ENCODE data around the gene USP3. TPM values are rescaled to one million over a fixed set of nuclear protein-coding genes. Genes with fewer than 3 reads are reported as not detected.
A peak's percentile ranks its signal among the peaks of the same experiment; 100 is the strongest.

USP3 gene
- total and polyA plus RNA-seq, 10 of the 15 experiments (the other 5 are each of a cell fraction or from before 2014, with no cell fraction given), result 23.8 to 64.5 (median 50.3) TPM

DNA sequence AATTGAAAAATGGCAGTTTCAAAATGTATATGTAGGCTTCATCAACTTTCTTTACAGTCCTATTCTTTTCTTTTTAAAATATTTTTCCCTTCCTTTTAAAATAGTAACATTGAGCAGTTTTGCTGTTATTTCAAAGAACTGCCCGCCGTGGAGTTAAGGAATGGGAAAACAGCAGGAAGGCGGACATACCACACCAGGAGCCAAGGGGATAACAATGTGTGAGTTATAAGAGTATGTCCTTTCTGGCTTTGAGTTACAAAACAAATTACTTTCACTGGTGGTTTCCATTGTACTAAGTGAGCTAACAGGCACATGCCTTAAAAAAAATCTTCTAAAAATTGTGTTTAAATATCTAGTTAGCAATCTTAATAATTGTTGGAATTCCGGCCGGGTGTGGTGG, 55.4 kb downstream of the USP3 start:
- H3K27ac ChIP-seq (ENCODE audit: control insufficient read depth, insufficient read depth), result no peak overlapping the region
- POLR2A ChIA-PET, result interaction anchor here (0.6 to 1.1 kb wide), 4 partner anchors 23 to 549 kb away, joined by 3 to 4 read pairs (median 4); no protein-coding TSS in a partner anchor
- in situ Hi-C loops (cut with MboI), result no loop called here
- H3K79me2 ChIP-seq (ENCODE audit: control insufficient read depth, insufficient read depth, low read length), result peaks cover 2% of the 10 kb centered on the region
- DNase-seq (ENCODE audit: low read depth, low spot score), result no peak
- no peaks in the 10 kb centered on the region for H4K20me1 ChIP-seq (ENCODE audit: control insufficient read depth, insufficient read depth)
- SMC1A ChIA-PET (ENCODE audit: uncharacterized antibody, unreplicated experiment), result interaction anchor here (0.6 to 4.5 kb wide), 9 partner anchors 9 to 88 kb away, joined by 3 to 30 read pairs (median 3); no protein-coding TSS in a partner anchor
- RAD21 ChIA-PET (ENCODE audit: unreplicated experiment), result interaction anchor here (1.2 to 1.5 kb wide), 5 partner anchors 23 to 93 kb away, joined by 3 to 6 read pairs (median 4); no protein-coding TSS in a partner anchor
- no peak overlapping the region for H2AFZ ChIP-seq (ENCODE audit: control insufficient read depth, low read depth, low read length)
- no peaks in the 10 kb centered on the region for H3K9me3 ChIP-seq (replicated peaks; ENCODE audit: control insufficient read depth, insufficient read depth, low read length)
- peaks cover 20 to 26% of the 10 kb centered on the region in 2 experiments for H3K36me3 ChIP-seq (ENCODE audit: control insufficient read depth in 2 of 2, insufficient read depth in 2 of 2, low read length in 1 of 2)
- ATAC-seq, result no peak
- peaks cover 5% of the 10 kb centered on the region for H3K4me1 ChIP-seq (ENCODE audit: control insufficient read depth, insufficient read depth, low read length)
- BruUV-seq (replicated peaks), result no TSS peak
- no peak for TF ChIP-seq POLR2AphosphoS2 (IDR thresholded peaks at IDR 0.05; ENCODE audit: low read depth, low read length)
- TF ChIP-seq TBL1XR1 (IDR thresholded peaks at IDR 0.05; ENCODE audit: low read depth, low read length), result no peak
- no peak overlapping the region for H3K9ac ChIP-seq (ENCODE audit: control insufficient read depth, insufficient read depth, low read length)
- H3K27me3 ChIP-seq (replicated peaks in 1 of 2; ENCODE audit: control insufficient read depth in 2 of 2, insufficient read depth in 2 of 2, low read length in 1 of 2), result no peaks in the 10 kb centered on the region
- H3K4me2 ChIP-seq (ENCODE audit: control insufficient read depth, insufficient read depth), result no peak overlapping the region
- FAIRE-seq, result no peak
- CTCF ChIA-PET, result interaction anchor here (0.6 to 1.2 kb wide), 3 partner anchors 39 to 145 kb away, joined by 3 to 7 read pairs (median 5); no protein-coding TSS in a partner anchor
- 99% methylated on average over 5 of the region's 5 CpGs for WGBS (ENCODE audit: insufficient coverage, insufficient replicate concordance, low lambda C conversion rate, missing lambda C conversion rate)
- no peak overlapping the region for H3K4me3 ChIP-seq
- intact Hi-C loops (cut with micrococcal nuclease; ENCODE audit: unreplicated experiment), result no loop called here

DNA sequence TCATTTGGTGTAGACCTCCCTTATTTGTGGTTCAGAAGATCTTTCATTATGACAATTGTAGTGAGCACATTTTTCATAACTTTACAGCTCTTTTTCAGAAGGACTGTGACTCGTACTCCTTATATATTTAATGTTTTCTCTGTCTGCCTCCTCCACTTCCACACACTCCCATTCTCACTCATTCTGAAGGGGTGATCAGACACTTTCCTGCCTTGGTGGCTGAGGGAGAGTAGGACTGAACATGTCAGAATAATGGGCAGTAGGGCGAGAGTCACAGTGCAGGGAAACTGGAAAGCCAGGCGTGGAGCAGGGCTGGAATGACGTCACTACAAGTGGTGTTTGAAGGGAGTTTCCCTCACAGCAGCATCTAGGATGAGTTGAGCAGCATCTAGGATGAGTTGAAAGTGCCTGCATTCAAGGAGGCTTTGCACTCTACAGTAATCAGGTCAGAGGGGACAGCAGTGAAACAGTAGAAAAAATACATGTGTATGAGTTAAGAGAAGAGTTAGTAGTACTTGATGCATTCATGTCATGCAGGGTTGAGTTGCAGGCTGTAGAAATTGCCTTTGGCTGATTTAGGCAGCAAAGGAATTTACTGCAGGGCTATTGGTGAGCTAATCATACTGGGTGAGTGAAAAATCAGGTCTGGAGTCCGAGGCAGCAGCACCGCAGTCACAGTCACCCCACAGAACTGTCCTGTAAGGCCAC, 56.5 kb downstream of the USP3 start:
- SMC1A ChIA-PET (ENCODE audit: uncharacterized antibody, unreplicated experiment), result interaction anchor here (0.5 to 2.4 kb wide), 5 partner anchors 10 to 70 kb away, joined by 3 to 10 read pairs (median 4); no protein-coding TSS in a partner anchor
- Histone ChIP-seq H3K27ac (ENCODE audit: control insufficient read depth, insufficient read depth) (no peak overlapping the region), H3K4me1 (ENCODE audit: control insufficient read depth, insufficient read depth, low read length) (peaks cover 5% of the 10 kb centered on the region), H3K79me2 (ENCODE audit: control insufficient read depth, insufficient read depth, low read length) (peaks cover 2% of the 10 kb centered on the region), H3K4me2 (ENCODE audit: control insufficient read depth, insufficient read depth) (no peak overlapping the region), H3K27me3 (replicated peaks in 1 of 2; ENCODE audit: control insufficient read depth in 2 of 2, insufficient read depth in 2 of 2, low read length in 1 of 2) (no peaks in the 10 kb centered on the region), H3K9ac (ENCODE audit: control insufficient read depth, insufficient read depth, low read length) (no peak overlapping the region), H3K4me3 (no peak overlapping the region), H2AFZ (ENCODE audit: control insufficient read depth, low read depth, low read length) (no peak overlapping the region), H3K36me3 (ENCODE audit: control insufficient read depth in 2 of 2, insufficient read depth in 2 of 2, low read length in 1 of 2) (peaks cover 20 to 26% of the 10 kb centered on the region in 2 experiments), H3K9me3 (replicated peaks; ENCODE audit: control insufficient read depth, insufficient read depth, low read length) (no peaks in the 10 kb centered on the region), H4K20me1 (ENCODE audit: control insufficient read depth, insufficient read depth) (no peaks in the 10 kb centered on the region)
- ATAC-seq (peak; percentile 55), FAIRE-seq (no peak), DNase-seq (ENCODE audit: low read depth, low spot score) (no peak)
- no TSS peak for BruUV-seq (replicated peaks)
- intact Hi-C loops (cut with micrococcal nuclease; ENCODE audit: unreplicated experiment) (no loop called here), in situ Hi-C loops (cut with MboI) (no loop called here)
- RAD21 ChIA-PET (ENCODE audit: unreplicated experiment), result interaction anchor here (1.4 kb wide), 1 partner anchor 95 kb away, joined by 4 read pairs; no protein-coding TSS in a partner anchor
- POLR2A ChIA-PET, result interaction anchor here (0.9 to 1.6 kb wide), 4 partner anchors 11 to 25 kb away, joined by 3 to 5 read pairs (median 4); no protein-coding TSS in a partner anchor
- 35% methylated on average over 6 of the region's 6 CpGs for WGBS (ENCODE audit: insufficient coverage, insufficient replicate concordance, low lambda C conversion rate, missing lambda C conversion rate)
- CTCF ChIA-PET, result interaction anchor here (0.6 to 1.1 kb wide), 3 partner anchors 17 to 70 kb away, joined by 3 to 4 read pairs (median 3); no protein-coding TSS in a partner anchor
- TF ChIP-seq CREB1 (IDR thresholded peaks at IDR 0.05; ENCODE audit: low read depth), result peak; percentile 63
- TF ChIP-seq JUNB (IDR thresholded peaks at IDR 0.05), result peak; percentile 64; the same call in 1 of the 2 replicates
- TF ChIP-seq CREM (IDR thresholded peaks at IDR 0.05; ENCODE audit: low read depth), result peak; percentile 86
- TF ChIP-seq PAX5 (IDR thresholded peaks at IDR 0.05; ENCODE audit: borderline replicate concordance, low read depth, low read length), result no peak
- TF ChIP-seq, protein P1, sequence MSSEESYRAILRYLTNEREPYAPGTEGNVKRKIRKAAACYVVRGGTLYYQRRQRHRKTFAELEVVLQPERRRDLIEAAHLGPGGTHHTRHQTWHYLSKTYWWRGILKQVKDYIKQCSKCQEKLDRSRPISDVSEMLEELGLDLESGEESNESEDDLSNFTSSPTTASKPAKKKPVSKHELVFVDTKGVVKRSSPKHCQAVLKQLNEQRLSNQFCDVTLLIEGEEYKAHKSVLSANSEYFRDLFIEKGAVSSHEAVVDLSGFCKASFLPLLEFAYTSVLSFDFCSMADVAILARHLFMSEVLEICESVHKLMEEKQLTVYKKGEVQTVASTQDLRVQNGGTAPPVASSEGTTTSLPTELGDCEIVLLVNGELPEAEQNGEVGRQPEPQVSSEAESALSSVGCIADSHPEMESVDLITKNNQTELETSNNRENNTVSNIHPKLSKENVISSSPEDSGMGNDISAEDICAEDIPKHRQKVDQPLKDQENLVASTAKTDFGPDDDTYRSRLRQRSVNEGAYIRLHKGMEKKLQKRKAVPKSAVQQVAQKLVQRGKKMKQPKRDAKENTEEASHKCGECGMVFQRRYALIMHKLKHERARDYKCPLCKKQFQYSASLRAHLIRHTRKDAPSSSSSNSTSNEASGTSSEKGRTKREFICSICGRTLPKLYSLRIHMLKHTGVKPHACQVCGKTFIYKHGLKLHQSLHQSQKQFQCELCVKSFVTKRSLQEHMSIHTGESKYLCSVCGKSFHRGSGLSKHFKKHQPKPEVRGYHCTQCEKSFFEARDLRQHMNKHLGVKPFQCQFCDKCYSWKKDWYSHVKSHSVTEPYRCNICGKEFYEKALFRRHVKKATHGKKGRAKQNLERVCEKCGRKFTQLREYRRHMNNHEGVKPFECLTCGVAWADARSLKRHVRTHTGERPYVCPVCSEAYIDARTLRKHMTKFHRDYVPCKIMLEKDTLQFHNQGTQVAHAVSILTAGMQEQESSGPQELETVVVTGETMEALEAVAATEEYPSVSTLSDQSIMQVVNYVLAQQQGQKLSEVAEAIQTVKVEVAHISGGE (CRISPR knock-in tag; IDR thresholded peaks at IDR 0.05), result no peak
- peak in 1 of 2 experiments; percentile 36; a peak in 1 of 4 replicates for TF ChIP-seq IKZF2 (IDR thresholded peaks at IDR 0.05)
- TF ChIP-seq TAF1 (IDR thresholded peaks at IDR 0.05; ENCODE audit: borderline replicate concordance, low read depth, low read length), result no peak
- TF ChIP-seq EED (IDR thresholded peaks at IDR 0.05; ENCODE audit: low read depth), result peak; percentile 59; the same call in 1 of the 2 replicates
- TF ChIP-seq RUNX3 (IDR thresholded peaks at IDR 0.05; ENCODE audit: low read length), result peak; percentile 68; the same call in 1 of the 2 replicates
- TF ChIP-seq BCL11A (IDR thresholded peaks at IDR 0.05; ENCODE audit: low read depth, low read length), result 0 out of 2 replicates have a peak, but pooled peaks have one; percentile 33
- no peak for TF ChIP-seq ESRRA (IDR thresholded peaks at IDR 0.05; ENCODE audit: low read length)
